Right lobe of liver (tissue), 4 donors: ENCODE data around the gene COL25A1.

Experiments
- CTCF ChIP-seq, 4 donors: fragments of 200-600 bp in 3 of 4; fragments of 450-650 bp in 1 of 4; IDR thresholded peaks; one replicate each; pipeline versions ENCODE4 v1.5.1 to v1.8.0; 2016 to 2022; ENCODE audit warnings: antibody characterized with exemption in 4 of 4, mild to moderate bottlenecking in 2 of 4
- POLR2A ChIP-seq: fragments of 450-650 bp; IDR thresholded peaks from one replicate; pipeline ENCODE4 v1.6.1; 2017; ENCODE audit warnings: antibody characterized with exemption, mild to moderate bottlenecking
- donor health status: DM: no; HTN: no; CAD: no.
- donor health status: DM: no; HTN: no; CAD: no.
- donor health status: DM: no; HTN: yes; CAD: no.

- TF ChIP-seq CTCF (IDR thresholded peaks at IDR 0.05) (no peak), POLR2A (no peak)
These were observed 54.0 kb downstream of the COL25A1 start for GRCh38 chr4:109248322-109248900.
